Measurements from ENCODE around the gene P2RY6.

The P2RY6 gene

DNA sequence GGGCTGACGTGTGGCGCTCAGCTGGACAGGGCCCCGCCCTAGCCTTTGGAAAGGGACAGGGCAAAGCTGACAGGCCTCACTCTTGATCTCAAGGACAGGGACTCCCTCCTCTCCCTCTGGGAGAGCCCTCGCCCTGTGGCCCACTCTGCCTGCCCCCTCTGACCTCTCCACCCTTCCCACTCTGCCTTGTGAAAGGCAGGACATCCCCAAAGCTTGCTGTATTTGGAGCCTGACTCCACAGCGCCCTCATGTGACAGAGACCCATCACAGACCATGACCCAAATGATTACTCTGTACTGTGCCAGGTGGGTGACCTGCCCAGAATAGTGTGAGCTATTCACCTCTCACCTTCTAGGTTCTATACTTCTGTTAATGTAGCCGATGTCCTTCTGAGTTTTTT is 35.3 kb upstream of the P2RY6 start:
- DNase-seq (ENCODE audit: insufficient read length, low spot score) = peak; percentile 63
- peak; percentile 18 for FAIRE-seq

DNA sequence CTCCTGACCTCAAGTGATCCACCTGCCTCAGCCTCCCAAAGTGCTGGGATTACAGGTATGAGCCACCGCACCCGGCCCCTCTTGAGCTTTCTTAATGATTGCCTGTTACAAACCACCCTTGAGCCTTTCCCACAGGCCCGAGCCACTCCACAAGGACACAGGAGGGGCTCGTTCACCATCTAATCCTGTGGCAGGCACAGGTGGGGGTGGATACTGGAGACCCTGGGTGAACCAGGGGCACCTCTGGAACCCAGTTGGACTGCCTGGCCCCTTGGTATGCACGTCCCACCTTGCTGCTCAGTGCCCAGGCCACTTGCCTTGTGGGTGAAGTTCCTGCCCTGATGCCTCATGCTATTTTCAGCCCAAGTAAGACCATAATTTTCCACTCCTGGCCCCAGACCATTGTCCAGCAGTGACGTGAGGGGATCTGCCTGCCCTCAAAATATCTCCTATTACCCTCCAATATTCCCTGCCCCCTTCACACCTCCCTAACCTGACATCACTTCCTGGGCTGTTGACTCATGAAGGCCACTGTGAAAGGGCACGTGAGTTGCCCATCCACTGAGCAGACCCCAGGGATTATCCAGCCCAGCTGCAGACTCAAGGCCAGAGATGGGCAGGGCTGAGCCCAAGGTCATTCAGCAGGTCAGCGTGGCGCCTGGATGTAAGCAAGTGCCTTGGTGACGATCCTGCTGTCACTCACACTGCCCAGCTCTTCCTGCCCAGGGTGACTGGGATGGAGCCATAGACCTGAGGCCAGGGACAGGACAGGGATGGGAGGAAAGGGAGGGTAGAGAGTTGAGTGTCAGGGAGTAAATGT is 34.5 kb upstream of the P2RY6 start:
- DNase-seq (ENCODE audit: insufficient read length, low spot score) = no peak

DNA sequence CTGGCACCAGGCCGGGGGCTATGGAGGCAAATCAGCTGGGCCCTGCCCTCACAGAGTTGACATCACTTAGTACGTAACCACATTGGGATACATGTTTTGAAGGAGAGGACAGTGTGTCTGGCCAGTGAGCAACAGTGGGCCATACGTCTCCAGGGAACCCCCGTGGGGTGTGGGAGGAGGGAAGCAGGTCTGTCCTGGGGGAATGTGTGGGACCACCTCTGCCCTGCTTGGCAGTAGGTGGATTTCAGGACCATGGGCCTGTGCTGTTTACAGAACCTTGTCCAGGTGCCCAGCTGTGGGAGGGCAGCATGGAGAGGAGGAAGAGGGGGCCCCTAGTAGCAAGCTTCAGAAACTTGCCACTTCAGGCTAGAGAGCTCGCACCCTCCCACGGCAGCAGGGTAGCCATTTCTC is 33.0 kb upstream of the P2RY6 start:
- FAIRE-seq (no peak), DNase-seq (ENCODE audit: insufficient read length, low spot score) (no peak)

More for the DNA sequence above, 34.5 kb upstream of the P2RY6 start:
- no peak for FAIRE-seq

DNA sequence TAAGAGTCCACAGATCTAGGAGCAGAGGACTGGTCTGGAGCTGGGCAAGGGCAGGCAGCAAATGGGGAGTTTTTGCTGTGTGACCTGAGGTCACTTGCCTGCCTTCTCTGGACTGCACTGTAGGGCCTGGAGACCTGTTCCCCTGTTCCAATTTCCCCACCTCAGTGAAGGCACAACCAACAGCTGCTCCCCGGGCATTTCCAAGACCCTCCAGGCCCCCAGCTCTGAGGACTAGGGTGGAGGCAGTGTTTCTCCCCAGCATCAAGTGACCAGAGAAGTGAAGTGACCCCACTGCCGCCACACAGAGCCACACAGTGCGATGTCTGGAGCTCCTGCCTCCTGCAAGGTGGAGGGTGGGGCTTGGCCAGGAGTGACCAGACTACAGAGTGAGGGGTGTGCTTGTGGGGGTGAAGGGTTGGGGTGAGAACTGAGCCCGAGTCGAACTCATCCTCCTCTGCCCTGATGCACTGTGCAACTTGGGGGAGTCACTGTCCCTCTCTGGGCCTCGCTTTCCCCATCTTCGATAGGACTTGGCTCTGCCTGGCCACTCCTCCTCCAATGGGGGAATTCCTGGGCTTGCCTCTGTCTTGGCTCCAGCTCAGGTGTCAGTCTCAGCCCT is 32.5 kb upstream of the P2RY6 start:
- FAIRE-seq (no peak), DNase-seq (ENCODE audit: insufficient read length, low spot score) (no peak)

DNA sequence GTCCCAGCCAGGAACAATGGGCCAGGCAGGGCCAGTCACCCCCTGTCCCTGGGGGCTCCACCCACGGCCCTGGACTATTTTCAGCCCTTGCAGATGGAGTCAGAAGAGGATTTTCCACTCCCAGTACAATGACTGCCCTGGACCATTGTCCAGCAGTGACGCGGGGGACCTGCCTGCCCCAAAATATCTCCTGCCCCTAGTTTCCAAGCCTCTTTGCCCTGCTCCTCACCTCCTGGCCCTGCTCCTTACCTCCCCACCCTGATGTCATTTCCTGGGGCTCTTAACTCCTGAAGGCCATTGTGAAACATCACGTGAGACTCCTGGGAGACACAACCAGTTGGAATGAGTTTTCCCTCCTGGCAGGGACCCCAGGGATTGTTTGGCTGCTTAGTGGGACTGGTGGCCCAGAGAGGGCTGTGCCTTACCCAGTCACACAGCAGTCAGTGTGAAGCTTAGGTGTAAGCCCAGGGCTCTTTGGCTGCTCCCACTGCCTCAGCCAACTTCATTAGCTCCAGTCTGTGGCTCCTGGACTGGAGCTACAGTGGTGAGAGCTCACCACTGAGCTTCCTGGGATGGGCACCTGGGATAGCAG is 31.9 kb upstream of the P2RY6 start:
- DNase-seq (ENCODE audit: insufficient read length, low spot score) (no peak), FAIRE-seq (no peak)

DNA sequence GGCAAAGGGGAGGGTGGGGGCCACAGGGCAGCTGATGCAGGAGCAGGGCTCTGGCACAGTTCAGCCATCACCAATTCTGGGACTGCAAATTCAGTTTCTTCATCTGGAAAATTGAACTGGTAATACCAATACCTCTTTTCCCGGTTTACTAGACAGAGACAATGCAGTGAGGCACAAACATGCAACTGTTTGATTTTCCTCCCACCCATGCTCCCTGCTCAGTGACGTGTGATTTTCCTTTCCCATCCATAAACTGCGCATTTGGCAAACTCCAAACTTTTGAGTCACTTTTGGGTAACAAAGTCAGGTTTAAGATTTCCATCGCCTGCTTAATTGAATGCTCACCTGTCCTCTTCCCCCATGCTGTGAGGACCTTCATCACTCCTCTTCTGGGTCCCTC is 30.8 kb upstream of the P2RY6 start:
- DNase-seq (ENCODE audit: insufficient read length, low spot score) (no peak), FAIRE-seq (no peak)

DNA sequence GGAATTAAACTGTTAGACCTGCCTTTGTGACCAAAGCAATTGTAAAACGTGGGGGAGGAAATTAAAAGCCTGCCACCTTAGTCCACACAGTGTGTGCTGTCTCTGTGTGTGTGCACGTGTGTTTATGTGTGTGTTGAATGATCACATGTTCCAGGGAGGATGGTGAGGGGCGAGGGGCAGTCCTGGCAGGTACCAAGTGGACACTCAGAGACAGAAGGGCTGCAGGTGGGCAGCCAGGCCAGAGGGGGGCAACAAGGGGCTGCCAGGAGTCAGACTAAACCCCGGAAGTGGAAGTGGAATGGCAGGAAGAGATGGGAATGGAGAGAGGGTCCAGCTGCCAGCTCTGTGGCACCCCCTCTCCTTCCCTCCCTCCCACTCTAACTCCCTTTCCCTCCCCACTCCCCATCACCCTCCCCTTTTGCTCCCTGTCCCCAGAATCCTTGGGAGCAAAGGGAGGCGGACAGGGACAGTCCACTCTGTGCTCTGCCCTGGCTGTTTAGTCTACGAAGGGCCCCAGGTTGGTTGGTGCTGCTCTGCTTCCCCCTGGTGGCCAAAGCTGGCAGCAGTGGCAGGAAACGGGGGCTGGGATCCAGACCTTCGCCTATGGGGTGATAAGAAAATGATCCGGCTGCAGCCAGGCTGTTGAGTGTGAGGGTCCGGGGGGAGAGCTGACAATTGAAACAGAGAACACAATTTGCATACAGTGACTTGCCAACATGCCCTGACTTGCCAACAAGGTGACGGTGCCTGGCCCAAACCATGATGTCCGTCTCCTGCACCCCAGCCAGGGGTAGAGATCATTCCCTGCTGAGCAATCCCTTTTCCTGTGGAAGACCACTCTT is 29.7 kb upstream of the P2RY6 start:
- FAIRE-seq (peak; percentile 87), DNase-seq (ENCODE audit: insufficient read length, low spot score) (peak; percentile 85)

DNA sequence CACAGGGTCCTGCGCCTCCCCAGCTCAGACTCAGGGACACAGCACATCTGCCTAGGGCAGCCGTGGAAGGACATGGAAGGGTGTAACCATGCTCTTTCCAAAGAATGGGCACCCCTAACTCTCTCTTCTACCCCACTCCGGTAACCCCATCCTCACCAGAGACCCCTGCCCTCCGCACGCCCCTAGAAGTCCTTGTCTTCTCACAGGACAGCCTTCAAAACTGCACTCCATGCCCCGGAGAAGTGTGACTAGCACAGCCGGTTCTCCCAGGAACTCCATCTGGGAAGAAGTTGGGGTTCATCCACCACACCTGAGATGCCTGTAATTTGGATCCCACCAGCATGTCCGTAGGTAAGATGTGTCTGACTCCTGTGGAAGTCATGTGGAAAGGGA is 29.0 kb upstream of the P2RY6 start:
- FAIRE-seq (no peak), DNase-seq (ENCODE audit: insufficient read length, low spot score) (no peak)

DNA sequence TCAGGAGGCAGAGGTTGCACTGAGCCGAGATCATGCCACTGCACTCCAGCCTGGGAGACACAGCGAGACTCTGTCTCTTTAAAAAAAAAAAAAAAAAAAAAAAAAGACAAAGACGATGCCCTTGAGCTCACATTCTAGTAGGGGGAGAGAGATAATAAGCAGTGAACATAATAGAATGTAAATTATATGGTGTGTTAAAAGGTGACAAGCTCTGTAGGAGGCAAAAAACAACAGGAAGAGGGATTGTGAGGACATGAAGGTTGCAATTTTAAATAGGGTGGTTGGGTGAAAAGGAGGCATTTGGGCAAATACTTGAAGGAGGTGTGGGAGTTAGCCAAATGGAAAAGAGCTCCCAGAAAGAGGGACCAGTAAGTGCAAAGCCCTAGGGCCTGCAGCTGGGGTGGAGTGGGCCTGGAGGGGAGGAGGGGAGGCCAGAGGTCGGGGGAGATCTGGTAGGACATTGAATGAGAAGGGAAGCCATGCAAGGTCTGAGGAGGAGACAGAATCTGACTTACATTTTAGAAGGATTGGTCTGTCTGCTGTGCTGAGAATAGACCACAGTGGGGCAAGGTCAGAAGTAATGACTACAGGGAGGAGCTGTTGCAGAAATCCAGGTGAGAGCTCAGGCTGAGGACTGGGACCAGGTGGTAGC is 27.4 kb upstream of the P2RY6 start:
- DNase-seq (ENCODE audit: insufficient read length, low spot score) (no peak), FAIRE-seq (no peak)

DNA sequence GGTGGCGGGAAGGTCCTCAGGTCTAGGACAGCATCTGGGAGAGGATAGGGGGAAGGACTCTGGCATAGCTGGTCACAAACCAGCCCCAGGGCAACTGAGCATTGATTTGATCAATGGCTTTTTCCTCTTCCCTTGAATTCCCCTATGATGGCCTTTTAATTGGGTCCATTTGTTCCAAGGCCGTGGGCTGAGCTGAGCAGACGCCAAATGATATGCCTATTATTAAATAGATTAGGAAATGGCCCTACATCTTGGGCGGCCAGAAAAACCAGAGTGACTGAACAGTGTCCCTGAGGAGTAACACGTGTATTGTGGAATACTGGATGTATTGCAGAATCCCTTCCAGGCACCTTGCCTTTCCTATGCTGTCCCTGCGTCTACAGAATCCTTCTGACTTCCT is 26.7 kb upstream of the P2RY6 start:
- DNase-seq (ENCODE audit: insufficient read length, low spot score) = no peak
- no peak for FAIRE-seq

DNA sequence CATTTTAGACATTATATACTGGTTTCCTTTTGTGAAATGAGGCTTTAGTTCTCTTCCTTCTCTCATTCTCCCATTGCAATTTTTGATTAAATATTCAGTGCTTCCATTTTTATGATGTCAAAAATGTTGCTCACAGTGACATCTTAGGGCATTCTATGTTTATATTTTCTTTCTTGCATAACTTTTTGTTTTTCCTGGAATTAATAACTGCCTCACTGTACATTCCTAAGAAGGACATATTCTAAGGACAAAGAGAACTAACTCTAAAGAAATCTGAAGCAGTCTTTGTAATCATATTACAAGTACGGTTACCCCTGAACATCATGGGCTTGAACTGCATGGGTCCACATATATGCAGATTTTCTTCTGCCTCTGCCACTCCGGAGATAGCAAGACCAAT is 25.8 kb upstream of the P2RY6 start:
- FAIRE-seq (no peak), DNase-seq (ENCODE audit: insufficient read length, low spot score) (no peak)

DNA sequence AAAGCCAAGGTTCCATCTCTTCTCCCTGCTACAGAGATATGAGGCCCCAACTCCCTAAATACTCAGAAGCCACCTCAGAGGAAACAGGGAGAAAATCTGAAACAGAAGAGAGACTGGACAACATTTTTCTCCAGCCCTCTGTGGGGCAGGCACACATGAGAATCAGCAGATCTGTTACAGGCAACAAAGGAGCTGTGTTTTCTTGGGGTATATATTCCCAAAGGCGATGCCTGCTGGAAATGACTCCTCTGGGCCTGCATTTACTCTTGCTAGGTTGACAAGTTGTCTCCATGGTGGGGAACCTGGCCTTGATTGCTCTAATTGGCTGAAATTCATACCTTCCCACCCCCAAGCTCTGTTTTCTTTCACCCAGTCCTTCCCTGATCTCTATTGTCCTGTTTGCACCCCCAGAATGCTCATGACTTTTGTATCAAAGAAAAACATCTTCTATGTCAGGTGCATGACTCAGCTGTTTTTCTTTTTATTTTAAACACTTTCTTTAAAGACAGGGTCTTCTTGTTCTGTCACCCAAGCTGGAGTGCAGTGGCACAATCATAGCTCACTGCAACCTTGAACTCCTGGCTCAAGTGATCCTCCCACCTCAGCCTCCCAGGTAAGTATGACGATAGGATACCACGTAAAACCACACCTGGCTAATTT is 23.5 kb upstream of the P2RY6 start:
- no peak for DNase-seq (ENCODE audit: insufficient read length, low spot score)
- no peak for FAIRE-seq

DNA sequence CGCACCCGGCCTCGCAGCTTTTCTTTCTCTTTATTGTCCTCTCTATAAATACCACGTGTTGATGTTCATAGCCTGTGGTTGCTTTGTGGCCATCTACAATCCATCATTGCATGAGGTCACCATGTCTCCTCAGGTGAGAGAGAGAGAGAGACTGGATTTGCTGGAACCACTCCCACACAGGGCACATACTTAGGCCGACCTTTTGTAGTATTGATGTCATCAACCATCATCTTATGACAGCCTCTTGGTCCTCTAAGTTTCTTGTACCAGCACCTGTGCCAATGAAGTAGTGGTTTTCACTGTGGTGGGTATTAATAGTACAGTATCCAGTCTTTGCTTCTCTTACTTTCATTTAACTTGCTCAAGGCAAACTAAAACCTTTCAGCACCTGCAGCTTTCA is 22.8 kb upstream of the P2RY6 start:
- FAIRE-seq (no peak), DNase-seq (ENCODE audit: insufficient read length, low spot score) (no peak)

DNA sequence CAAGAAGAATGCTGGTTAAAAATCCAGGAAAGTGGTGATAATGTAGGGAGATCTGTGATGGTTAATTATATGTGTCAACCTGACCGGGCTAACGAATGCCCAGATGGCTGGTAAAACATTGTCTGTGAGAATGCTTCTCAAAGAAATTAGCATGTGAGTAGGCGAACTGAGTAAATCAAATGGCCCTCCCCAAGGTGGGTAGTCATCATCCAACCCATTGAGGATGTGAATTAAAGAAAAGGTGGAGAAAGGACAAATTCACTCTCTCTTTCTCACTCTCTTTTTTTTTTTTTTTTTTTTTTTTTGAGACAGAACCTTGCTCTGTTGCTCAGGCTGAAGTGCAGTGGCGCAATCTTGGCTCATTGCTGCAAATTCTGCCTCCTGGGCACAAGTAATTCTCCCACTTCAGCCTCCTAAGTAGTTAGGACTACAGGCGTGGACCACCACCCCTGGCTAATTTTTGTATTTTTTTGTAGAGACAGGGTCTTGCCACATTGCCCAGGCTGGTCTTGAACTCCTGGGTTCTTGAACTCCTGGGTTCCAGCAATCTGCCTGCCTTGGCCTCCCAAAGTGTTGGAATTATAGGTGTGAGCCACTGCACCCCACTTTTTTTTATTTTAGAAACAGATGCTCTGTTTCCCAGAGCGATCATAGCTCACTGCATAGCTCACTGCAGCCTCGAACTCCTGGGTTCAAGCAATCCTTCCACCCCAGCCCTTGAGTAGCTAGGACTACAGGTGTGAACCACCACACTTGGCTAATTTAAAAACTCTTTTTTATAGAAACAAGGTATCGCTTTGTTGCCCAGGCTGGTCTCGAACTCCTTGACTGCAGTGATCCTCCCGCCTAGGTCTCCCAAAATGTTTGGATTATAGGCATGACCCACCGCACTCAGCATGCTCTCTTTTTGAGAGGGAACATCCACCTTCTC is 22.0 kb upstream of the P2RY6 start:
- DNase-seq (ENCODE audit: insufficient read length, low spot score) (no peak), FAIRE-seq (no peak)

DNA sequence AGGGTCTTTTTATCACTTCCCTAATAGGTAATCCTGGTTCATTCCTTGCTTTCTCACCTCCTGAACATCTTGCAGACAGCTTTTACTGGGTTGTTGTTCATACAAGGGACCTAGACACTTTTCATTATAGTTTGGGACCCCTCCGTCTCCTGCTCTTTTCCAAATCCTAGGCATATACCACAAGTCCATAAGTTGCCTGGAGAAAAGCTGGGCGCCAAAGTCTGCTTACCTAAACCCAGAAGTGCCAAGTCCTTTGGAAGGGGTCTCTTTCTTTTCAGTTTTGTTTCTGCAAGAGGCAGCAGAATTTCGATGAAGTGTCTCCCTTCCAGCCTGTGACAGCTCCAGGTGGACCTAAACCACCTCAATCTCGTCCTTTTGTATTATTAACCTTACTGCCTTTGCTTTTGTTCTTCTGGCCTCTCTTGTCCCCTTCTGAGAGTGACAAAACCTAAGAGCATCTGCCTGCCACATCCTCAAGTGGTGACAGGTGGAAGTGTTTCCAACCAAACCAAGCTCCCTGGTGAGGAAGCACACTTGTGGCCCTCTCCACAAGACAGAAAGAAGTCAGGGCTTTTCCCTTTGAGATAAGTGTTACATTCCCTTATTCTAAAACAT is 19.5 kb upstream of the P2RY6 start:
- FAIRE-seq (no peak), DNase-seq (ENCODE audit: insufficient read length, low spot score) (no peak)

DNA sequence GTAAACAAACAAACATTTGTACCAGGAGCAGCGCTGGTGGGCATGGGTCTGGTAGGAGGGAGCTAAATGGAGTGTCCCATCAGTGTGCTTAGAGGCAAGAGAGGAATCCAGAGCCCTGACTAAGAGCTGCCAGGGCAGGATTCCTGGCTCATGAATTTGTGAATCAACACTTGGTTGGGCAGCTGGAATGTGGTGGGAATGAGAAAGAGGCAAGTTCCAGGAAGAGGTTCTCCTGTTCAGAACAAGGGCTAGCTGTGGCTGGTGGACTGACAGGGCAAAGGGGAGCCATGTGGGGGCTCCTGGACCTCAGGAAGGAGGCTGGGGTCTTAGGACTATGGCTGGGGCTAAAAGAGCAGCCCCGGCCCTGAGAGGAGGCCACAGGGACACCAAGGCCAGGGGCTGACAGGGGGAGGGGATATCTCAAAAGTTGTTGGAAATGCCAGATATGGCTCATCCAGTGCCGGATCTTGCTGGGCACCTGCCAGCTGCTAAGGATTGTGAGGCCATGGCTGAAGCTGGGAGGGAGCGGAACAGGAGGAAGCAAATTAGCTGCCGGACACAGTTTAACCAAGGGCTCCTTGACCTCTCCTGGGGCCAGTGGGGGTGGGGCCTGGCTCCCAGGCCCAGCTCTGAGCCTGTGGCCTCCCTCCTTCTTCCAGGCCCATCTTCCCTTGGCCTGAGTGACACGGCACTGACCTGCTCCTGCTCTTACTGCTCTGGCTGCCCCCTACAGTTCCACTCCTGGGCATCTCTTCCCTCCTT is 14.6 kb upstream of the P2RY6 start:
- no peak for FAIRE-seq
- DNase-seq (ENCODE audit: insufficient read length, low spot score) = no peak

DNA sequence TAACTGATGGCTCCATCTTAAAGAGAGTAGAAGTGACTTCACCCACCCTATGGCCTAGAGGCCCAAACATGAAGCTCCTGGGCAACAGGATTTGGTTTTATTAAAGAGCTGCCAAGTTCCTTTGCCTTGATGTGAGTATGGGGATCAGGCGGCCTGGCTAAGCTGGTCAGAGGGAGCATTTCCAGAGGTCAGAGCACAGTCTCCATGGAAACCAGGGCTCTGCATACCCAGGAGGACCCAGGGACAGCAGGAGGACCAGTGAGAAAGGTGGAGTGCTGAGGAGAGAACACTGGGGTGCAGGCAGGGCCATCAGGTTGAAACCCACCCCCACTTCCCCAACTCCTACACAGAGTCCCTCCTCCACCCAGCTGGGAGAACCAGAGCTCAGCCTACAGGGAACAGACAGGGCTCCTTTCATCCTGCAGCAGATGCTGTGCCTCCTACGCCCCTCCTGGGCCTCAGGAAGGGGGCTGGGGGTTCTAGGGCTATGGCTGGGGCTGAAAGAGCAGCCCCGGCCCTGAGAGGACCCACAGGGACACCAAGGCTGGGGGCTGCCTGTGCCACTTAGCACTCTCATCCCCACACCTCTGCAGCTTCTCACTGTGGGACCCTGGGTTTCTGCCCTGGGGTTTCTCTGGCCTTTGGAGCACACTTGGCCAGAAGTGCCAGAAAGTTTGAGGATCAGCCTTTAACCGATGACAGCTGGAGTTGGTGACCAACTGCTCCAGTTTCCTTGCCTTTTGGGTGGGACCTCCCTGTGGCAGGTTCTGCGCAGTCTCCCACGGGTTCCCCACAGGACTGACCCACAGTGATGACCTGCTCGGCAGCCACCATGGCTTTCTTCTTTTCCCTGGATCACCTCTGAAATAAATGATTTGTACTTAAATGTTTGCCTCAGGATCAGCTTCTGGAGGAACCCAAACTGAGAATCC is 13.8 kb upstream of the P2RY6 start:
- FAIRE-seq (no peak), DNase-seq (ENCODE audit: insufficient read length, low spot score) (no peak)

All from GM19239 (cell line).